Trophoblast cell (in vitro differentiated cells and primary cell): Measurements from ENCODE around the gene SMARCE1.

ENCODE experiments used
- DNase-seq, 2 donors: peaks; one replicate each; pipeline ENCODE4 v3.0.0-alpha.2; 2016
- H2AFZ ChIP-seq: 2 replicates; pipeline ENCODE4 v1.6.1; 2013; ENCODE audit warnings: low read length, moderate library complexity, mild to moderate bottlenecking; ENCODE audit not compliant: insufficient read depth, poor library complexity
- H2AK5ac ChIP-seq: 2 replicates; pipeline ENCODE4 v1.6.1; 2013; ENCODE audit warnings: mild to moderate bottlenecking, low read length
- H2BK120ac ChIP-seq: 2 replicates; pipeline ENCODE4 v1.6.1; 2013; ENCODE audit warnings: low read length, mild to moderate bottlenecking, moderate library complexity; ENCODE audit not compliant: insufficient read depth, poor library complexity
- H2BK12ac ChIP-seq: 2 replicates; pipeline ENCODE4 v1.6.1; 2013; ENCODE audit warnings: mild to moderate bottlenecking, low read length, moderate library complexity
- H2BK5ac ChIP-seq: 2 replicates; pipeline ENCODE4 v1.6.1; 2013; ENCODE audit warnings: low read length, low read depth, moderate library complexity, mild to moderate bottlenecking; ENCODE audit not compliant: poor library complexity
- H3K14ac ChIP-seq: 2 replicates; pipeline ENCODE4 v1.6.1; 2013; ENCODE audit warnings: mild to moderate bottlenecking, low read length
- H3K18ac ChIP-seq: 2 replicates; pipeline ENCODE4 v1.6.1; 2013; ENCODE audit warnings: mild to moderate bottlenecking, low read length
- H3K23ac ChIP-seq: 2 replicates; pipeline ENCODE4 v1.6.1; 2013; ENCODE audit warnings: low read length
- H3K27ac ChIP-seq: 2 replicates; pipeline ENCODE4 v1.5.1; 2013; ENCODE audit warnings: low read depth, mild to moderate bottlenecking, inconsistent platforms, low read length, moderate library complexity
- H3K27me3 ChIP-seq: 2 replicates; pipeline ENCODE4 v1.6.1; 2013; ENCODE audit warnings: inconsistent platforms, mild to moderate bottlenecking, low read length, moderate library complexity; ENCODE audit not compliant: insufficient read depth
- H3K36me3 ChIP-seq, 2 experiments: 1 replicate in 1 of 2; 2 replicates in 1 of 2; pipeline ENCODE4 v1.6.1; 2013; ENCODE audit warnings: low read length in 2 of 2, mild to moderate bottlenecking in 2 of 2, moderate library complexity in 1 of 2; ENCODE audit not compliant: insufficient read depth in 2 of 2, control insufficient read depth in 1 of 2
- H3K4ac ChIP-seq: 2 replicates; pipeline ENCODE4 v1.6.1; 2013; ENCODE audit warnings: low read depth, mild to moderate bottlenecking, low read length, moderate library complexity
- H3K4me1 ChIP-seq, 2 experiments: 1 replicate in 1 of 2; 2 replicates in 1 of 2; pipeline ENCODE4 v1.6.1; 2013; ENCODE audit warnings: low read length in 2 of 2, mild to moderate bottlenecking in 2 of 2, moderate library complexity in 1 of 2; ENCODE audit not compliant: insufficient read depth in 2 of 2, control insufficient read depth in 1 of 2
- H3K4me2 ChIP-seq: 2 replicates; pipeline ENCODE4 v1.6.1; 2013; ENCODE audit warnings: inconsistent platforms, mild to moderate bottlenecking, low read length, moderate library complexity
- H3K4me3 ChIP-seq: 2 replicates; pipeline ENCODE4 v1.5.1; 2013; ENCODE audit warnings: mild to moderate bottlenecking, low read depth, low read length, inconsistent platforms
- H3K79me1 ChIP-seq: one replicate; pipeline ENCODE4 v1.6.1; 2013; ENCODE audit warnings: low read length
- H3K79me2 ChIP-seq: 2 replicates; pipeline ENCODE4 v1.6.1; 2013; ENCODE audit warnings: low read length, mild to moderate bottlenecking; ENCODE audit not compliant: control insufficient read depth, insufficient read depth, poor library complexity
- H3K9ac ChIP-seq: 2 replicates; pipeline ENCODE4 v1.6.1; 2013; ENCODE audit warnings: mild to moderate bottlenecking, low read length
- H3K9me3 ChIP-seq: 2 replicates; pipeline ENCODE4 v1.6.1; 2013; ENCODE audit warnings: low read depth, mild to moderate bottlenecking, control low read depth, inconsistent platforms, low read length; ENCODE audit not compliant: insufficient read depth
- H4K12ac ChIP-seq: 2 replicates; pipeline ENCODE4 v1.6.1; 2013; ENCODE audit warnings: low read depth, mild to moderate bottlenecking, low read length, moderate library complexity
- H4K8ac ChIP-seq: 2 replicates; pipeline ENCODE4 v1.6.1; 2013; ENCODE audit warnings: low read depth, mild to moderate bottlenecking, low read length, moderate library complexity
- H4K91ac ChIP-seq: one replicate; pipeline ENCODE4 v1.6.1; 2013; ENCODE audit warnings: low read depth, mild to moderate bottlenecking, low read length, moderate library complexity
- WGBS: extraction: QIAGEN DNeasy Blood & Tissue Kit; methylation state at CpG from one replicate; pipeline ENCODE4 v1.1.7; 2013; ENCODE audit warnings: missing lambda C conversion rate; ENCODE audit not compliant: insufficient read length, insufficient coverage; ENCODE audit errors: extremely low coverage; 5-methylcytosine and 5-hydroxymethylcytosine counted together

The SMARCE1 gene

DNA sequence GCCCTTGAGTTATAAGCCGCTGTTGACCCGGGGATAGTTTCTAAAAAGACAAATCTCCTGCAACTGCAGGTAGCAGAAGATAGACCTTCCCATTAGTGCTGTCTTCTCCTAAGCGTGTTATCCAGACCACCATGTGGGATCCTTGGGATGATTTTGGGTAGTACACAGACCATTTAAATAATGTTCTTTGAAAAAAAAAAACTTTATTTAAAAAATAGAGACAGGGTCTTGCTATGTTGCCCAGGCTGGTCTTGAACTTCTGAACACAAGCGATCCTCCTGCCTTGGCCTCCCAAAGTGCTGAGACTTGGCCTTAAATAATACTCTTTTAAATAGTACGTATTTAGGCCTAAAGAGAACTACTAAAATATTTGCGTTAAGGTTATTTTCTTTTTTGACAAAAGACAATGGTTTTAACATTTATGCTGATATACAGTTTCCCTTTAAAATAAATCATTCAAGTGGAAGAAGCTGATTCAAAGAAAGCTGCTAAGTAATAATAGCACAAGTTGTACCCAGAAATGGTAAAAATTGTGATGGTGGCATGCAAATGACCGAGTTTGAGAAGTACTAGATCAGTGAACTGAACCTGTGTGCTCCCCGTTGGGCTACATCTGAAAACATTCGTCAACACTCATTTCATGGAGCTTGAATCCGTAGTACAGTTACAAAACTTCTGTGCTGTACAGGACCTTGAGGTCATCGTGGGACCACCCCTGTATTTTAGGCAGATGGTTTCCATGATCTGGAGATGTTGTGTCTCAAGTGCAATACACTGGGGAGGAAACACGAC lies 24.0 kb downstream of the SMARCE1 start:
- H3K23ac ChIP-seq: no peak overlapping the region
- H4K8ac ChIP-seq: no peak overlapping the region
- H2BK120ac ChIP-seq: no peak overlapping the region
- H2BK5ac ChIP-seq: no peak overlapping the region
- H3K14ac ChIP-seq: no peak overlapping the region
- H3K9me3 ChIP-seq: no peaks in the 10 kb centered on the region
- H3K4me3 ChIP-seq: no peak overlapping the region
- no peak overlapping the region for H3K27ac ChIP-seq
- DNase-seq: no peak
- no peaks in the 10 kb centered on the region for H3K4me1 ChIP-seq
- H3K4ac ChIP-seq: no peak overlapping the region
- H2AK5ac ChIP-seq: no peak overlapping the region
- H2AFZ ChIP-seq: no peak overlapping the region
- no peak overlapping the region for H3K9ac ChIP-seq
- H3K79me2 ChIP-seq: no peaks in the 10 kb centered on the region
- no peak overlapping the region for H4K91ac ChIP-seq
- no CpG with 5 or more reads among the region's 12 CpGs for WGBS
- H3K79me1 ChIP-seq: no peaks in the 10 kb centered on the region
- no peak overlapping the region for H4K12ac ChIP-seq
- H3K18ac ChIP-seq: no peak overlapping the region
- no peak overlapping the region for H2BK12ac ChIP-seq
- no peak overlapping the region for H3K4me2 ChIP-seq
- H3K36me3 ChIP-seq: peaks cover under 1 to 4% of the 10 kb centered on the region in 2 experiments
- H3K27me3 ChIP-seq: no peaks in the 10 kb centered on the region

DNA sequence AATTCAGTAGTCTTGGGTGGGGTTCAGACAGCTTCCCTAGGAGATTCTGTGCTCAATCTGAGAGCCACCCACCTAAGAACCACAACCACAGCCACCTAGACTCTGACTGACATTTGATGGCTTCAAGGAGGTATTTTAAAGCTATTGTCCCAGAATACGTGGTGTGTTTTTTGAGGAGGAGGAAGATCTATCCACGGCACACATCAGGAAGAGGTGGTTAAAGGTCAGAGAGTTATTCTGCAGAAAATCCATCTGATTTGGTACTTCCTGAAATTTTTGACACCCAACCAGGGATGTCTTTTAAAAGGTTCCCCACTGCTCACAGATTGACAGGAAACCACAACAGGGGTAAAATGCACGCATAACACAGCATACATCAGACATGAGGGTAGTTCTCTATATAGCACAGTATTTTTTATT lies 25.1 kb downstream of the SMARCE1 start:
- WGBS: no CpG with 5 or more reads among the region's 3 CpGs
- Histone ChIP-seq H3K18ac (no peak overlapping the region), H3K36me3 (no peaks in the 10 kb centered on the region), H3K4me2 (no peak overlapping the region), H4K12ac (no peak overlapping the region), H3K27me3 (no peaks in the 10 kb centered on the region), H3K4me3 (no peak overlapping the region), H2BK5ac (no peak overlapping the region), H2AK5ac (no peak overlapping the region), H3K9ac (no peak overlapping the region), H4K91ac (no peak overlapping the region), H2AFZ (no peak overlapping the region), H3K79me2 (no peaks in the 10 kb centered on the region), H3K4ac (no peak overlapping the region), H2BK120ac (no peak overlapping the region), H4K8ac (no peak overlapping the region), H3K4me1 (peaks cover 0 to 3% of the 10 kb centered on the region in 2 experiments), H3K9me3 (no peaks in the 10 kb centered on the region), H2BK12ac (no peak overlapping the region), H3K79me1 (no peaks in the 10 kb centered on the region), H3K27ac (no peak overlapping the region), H3K23ac (no peak overlapping the region), H3K14ac (no peak overlapping the region)
- no peak for DNase-seq

DNA sequence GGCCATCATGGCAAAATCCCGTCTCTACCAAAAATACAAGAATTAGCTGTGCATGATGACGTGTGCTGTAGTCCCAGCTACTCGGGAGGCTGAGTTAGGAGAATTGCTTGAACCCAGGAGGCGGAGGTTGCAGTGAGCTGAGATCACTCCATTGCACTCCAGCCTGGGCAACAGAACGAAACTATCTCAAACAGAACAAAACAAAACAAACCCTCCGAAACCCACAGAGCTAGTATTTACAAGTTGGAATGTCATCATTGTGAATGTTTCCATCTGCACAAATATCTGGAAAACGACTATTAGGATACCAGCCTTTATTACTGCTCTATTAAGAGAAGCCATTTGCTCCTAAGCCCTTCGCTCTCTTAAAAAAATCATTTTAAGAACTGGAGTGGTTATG lies 26.0 kb downstream of the SMARCE1 start:
- no peak for DNase-seq
- Histone ChIP-seq H3K27ac (no peak overlapping the region), H4K8ac (no peak overlapping the region), H4K12ac (no peak overlapping the region), H3K23ac (no peak overlapping the region), H2BK12ac (no peak overlapping the region), H3K36me3 (no peaks in the 10 kb centered on the region), H3K4me3 (no peak overlapping the region), H2BK5ac (no peak overlapping the region), H3K4me2 (no peak overlapping the region), H3K14ac (no peak overlapping the region), H3K4ac (no peak overlapping the region), H3K9ac (no peak overlapping the region), H3K27me3 (no peaks in the 10 kb centered on the region), H3K18ac (no peak overlapping the region), H3K9me3 (no peaks in the 10 kb centered on the region), H4K91ac (no peak overlapping the region), H2AK5ac (no peak overlapping the region), H2BK120ac (no peak overlapping the region), H3K4me1 (peaks cover 0 to 3% of the 10 kb centered on the region in 2 experiments), H3K79me2 (no peaks in the 10 kb centered on the region), H2AFZ (no peak overlapping the region), H3K79me1 (no peaks in the 10 kb centered on the region)
- WGBS: no CpG with 5 or more reads among the region's 8 CpGs

DNA sequence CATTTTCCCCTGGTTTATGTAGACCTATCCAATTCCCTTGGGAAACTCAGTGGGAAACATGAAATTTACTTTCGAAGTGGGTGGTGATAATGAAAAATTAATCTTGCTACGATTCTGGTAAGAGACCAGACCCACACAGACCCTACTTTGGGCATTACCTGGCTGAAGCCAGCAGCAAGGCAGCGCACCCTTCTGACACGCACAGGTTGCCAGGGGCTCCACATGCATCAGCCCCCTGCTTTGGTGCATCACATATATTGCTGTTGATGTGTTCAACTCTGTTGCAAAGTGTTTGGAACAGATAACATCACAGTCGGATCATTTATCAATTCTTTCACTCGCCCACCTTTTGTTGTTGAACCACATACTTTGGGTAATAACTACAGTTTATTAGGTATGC lies 26.6 kb downstream of the SMARCE1 start:
- Histone ChIP-seq H3K23ac (no peak overlapping the region), H3K4ac (no peak overlapping the region), H3K27me3 (no peaks in the 10 kb centered on the region), H4K91ac (no peak overlapping the region), H3K4me2 (no peak overlapping the region), H4K12ac (no peak overlapping the region), H3K4me1 (peaks cover 0 to 3% of the 10 kb centered on the region in 2 experiments), H3K14ac (no peak overlapping the region), H3K27ac (no peak overlapping the region), H2BK120ac (no peak overlapping the region), H3K79me1 (no peaks in the 10 kb centered on the region), H2BK12ac (no peak overlapping the region), H3K79me2 (no peaks in the 10 kb centered on the region), H2AFZ (no peak overlapping the region), H3K4me3 (no peak overlapping the region), H3K36me3 (no peaks in the 10 kb centered on the region), H2AK5ac (no peak overlapping the region), H4K8ac (no peak overlapping the region), H2BK5ac (no peak overlapping the region), H3K9ac (no peak overlapping the region), H3K18ac (no peak overlapping the region), H3K9me3 (no peaks in the 10 kb centered on the region)
- no CpG with 5 or more reads among the region's 6 CpGs for WGBS
- DNase-seq: no peak
